ENCODE measurements around the gene JAK3.

The JAK3 gene

DNA sequence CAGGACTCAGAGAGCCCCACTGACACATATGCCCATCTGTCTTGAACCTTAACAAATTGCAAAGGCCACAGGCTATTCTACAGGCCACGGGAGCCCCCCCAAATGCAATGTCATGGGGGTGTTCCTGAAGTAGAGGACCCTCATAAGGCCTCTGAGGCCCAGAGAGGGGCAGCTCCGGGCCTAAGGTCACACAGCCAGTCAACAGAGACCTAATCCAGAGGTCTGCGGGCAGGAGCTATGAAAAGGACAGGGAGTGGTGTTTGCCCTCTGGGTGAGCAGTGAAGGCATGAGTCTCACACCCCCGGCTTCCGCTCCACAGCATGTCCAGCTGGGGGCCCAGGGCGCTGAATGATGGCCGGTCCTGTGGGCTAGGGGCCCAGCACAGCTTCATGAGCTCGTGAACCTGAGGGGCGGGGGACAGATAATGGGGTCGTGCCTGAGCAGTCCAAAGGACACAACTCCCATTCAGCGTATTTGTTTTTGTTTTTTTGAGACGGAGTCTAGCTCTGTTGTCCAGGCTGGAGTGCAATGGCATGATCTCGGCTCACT is 21.2 kb downstream of the JAK3 start:
- TF ChIP-seq, protein P1, sequence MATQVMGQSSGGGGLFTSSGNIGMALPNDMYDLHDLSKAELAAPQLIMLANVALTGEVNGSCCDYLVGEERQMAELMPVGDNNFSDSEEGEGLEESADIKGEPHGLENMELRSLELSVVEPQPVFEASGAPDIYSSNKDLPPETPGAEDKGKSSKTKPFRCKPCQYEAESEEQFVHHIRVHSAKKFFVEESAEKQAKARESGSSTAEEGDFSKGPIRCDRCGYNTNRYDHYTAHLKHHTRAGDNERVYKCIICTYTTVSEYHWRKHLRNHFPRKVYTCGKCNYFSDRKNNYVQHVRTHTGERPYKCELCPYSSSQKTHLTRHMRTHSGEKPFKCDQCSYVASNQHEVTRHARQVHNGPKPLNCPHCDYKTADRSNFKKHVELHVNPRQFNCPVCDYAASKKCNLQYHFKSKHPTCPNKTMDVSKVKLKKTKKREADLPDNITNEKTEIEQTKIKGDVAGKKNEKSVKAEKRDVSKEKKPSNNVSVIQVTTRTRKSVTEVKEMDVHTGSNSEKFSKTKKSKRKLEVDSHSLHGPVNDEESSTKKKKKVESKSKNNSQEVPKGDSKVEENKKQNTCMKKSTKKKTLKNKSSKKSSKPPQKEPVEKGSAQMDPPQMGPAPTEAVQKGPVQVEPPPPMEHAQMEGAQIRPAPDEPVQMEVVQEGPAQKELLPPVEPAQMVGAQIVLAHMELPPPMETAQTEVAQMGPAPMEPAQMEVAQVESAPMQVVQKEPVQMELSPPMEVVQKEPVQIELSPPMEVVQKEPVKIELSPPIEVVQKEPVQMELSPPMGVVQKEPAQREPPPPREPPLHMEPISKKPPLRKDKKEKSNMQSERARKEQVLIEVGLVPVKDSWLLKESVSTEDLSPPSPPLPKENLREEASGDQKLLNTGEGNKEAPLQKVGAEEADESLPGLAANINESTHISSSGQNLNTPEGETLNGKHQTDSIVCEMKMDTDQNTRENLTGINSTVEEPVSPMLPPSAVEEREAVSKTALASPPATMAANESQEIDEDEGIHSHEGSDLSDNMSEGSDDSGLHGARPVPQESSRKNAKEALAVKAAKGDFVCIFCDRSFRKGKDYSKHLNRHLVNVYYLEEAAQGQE (IDR thresholded peaks at IDR 0.05; ENCODE audit: insufficient read depth in 1 of 2, low read depth in 2 of 2, low read length in 2 of 2) = no peak
- no peak for TF ChIP-seq TAF1 (IDR thresholded peaks at IDR 0.05; ENCODE audit: borderline replicate concordance, insufficient read depth, low read length)
- no peak for TF ChIP-seq FOXP2 (optimal IDR thresholded peaks at IDR 0.05; ENCODE audit: borderline replicate concordance, extremely low read depth, extremely low read length, insufficient read depth)

DNA sequence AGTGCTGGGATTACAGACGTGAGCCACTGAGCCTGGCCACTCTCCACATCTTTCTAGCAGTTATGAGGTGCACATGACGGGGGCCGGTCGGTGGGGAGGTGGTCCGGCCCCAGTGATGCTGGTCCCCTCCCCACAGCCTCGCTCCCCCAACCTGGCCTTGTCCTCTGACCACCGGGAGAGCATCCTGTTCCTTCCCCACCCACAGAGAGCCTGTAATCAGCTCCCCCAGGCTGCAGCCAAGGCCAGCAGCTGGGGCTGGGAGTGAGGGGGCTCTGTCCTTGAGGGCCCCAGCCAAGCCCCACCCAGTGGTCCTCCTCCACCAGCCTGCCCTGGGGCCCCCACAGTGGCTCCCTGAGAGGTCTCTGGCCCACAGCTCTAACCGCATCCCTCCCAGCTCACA is 23.4 kb downstream of the JAK3 start:
- TF ChIP-seq, protein P1 (IDR thresholded peaks at IDR 0.05; ENCODE audit: insufficient read depth in 1 of 2, low read depth in 2 of 2, low read length in 2 of 2) = no peak
- no peak for TF ChIP-seq POLR2AphosphoS5 (IDR thresholded peaks at IDR 0.05; ENCODE audit: low read depth, low read length)
- no peak for TF ChIP-seq SIN3A (IDR thresholded peaks at IDR 0.05; ENCODE audit: borderline replicate concordance, insufficient read depth, low read length)
- TF ChIP-seq TAF1 (IDR thresholded peaks at IDR 0.05; ENCODE audit: borderline replicate concordance, insufficient read depth, low read length) = no peak
- TF ChIP-seq FOXP2 (optimal IDR thresholded peaks at IDR 0.05; ENCODE audit: borderline replicate concordance, extremely low read depth, extremely low read length, insufficient read depth) = no peak

DNA sequence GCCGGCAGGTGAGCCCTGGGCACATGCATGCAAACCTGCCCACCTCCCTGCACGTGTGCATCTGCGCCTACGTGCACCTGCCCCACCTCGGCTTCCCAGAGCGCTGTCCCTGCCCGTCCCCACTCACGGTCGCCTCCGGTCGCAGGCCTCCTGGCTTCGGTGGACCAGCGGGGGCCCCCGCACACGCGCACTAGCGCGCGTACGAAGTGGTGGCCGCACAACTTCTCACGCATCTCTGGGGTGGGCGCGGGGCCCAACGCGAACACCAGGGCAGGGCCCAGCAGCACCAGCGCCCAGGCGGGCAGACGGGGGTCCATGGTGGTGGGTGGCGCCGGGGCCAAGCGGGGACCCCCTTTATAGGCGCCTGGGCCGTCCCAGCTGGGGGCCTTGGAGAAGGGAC is 26.6 kb downstream of the JAK3 start, which contains the start of gene INSL3:
INSL3 (minus strand) TSS at position 330 of the 400 bp plus-strand sequence; CDS start at position 317, 13 bp downstream.
- no peak for TF ChIP-seq FOXP2 (optimal IDR thresholded peaks at IDR 0.05; ENCODE audit: borderline replicate concordance, extremely low read depth, extremely low read length, insufficient read depth)
- TF ChIP-seq SIN3A (IDR thresholded peaks at IDR 0.05; ENCODE audit: borderline replicate concordance, insufficient read depth, low read length) = no peak
- no peak for TF ChIP-seq TAF1 (IDR thresholded peaks at IDR 0.05; ENCODE audit: borderline replicate concordance, insufficient read depth, low read length)
- TF ChIP-seq, protein P1 (IDR thresholded peaks at IDR 0.05; ENCODE audit: insufficient read depth in 1 of 2, low read depth in 2 of 2, low read length in 2 of 2) = no peak
- TF ChIP-seq POLR2AphosphoS5 (IDR thresholded peaks at IDR 0.05; ENCODE audit: low read depth, low read length) = no peak

DNA sequence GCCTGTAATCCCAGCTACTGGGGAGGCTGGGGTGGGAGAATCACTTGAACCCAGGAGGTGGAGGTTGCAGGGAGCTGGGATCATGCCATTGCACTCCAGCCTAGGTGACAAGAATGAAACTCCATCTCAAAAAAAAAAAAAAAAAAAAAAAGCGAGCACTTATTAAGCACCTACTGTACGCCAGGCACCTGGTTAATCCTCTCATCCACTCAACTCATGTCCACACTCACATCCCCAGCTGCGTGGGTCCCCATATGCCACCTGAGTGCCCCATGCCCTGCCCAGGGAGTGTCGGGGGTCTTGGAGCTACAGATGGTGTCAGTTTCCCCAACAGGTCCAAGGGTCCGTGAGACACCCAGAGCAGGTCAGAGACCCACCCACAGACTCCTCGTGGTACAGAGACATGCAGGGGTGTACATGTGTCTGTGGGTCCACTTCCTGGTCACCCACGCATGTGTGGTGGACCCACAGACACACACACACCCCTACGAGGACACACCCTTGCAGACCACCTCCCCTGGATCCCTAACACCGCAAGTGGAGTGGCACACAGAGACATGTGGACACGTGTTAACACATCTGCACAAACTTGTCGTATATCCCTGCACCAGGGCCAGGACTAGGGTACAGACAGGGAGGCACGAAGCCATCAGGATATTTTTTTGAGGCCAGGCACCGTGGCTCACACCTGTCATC is 30.0 kb downstream of the JAK3 start:
- TF ChIP-seq SIN3A (IDR thresholded peaks at IDR 0.05; ENCODE audit: borderline replicate concordance, insufficient read depth, low read length) = no peak
- TF ChIP-seq TAF1 (IDR thresholded peaks at IDR 0.05; ENCODE audit: borderline replicate concordance, insufficient read depth, low read length) = no peak
- TF ChIP-seq POLR2AphosphoS5 (IDR thresholded peaks at IDR 0.05; ENCODE audit: low read depth, low read length) = no peak
- TF ChIP-seq FOXP2 (optimal IDR thresholded peaks at IDR 0.05; ENCODE audit: borderline replicate concordance, extremely low read depth, extremely low read length, insufficient read depth) = no peak
- TF ChIP-seq, protein P1 (IDR thresholded peaks at IDR 0.05; ENCODE audit: insufficient read depth in 1 of 2, low read depth in 2 of 2, low read length in 2 of 2) = no peak

Measured in PFSK-1 (cell line).